Measurements from ENCODE around the gene WDR77.

The WDR77 gene

GRCh38 chr1:111468717-111469100 is 19.7 kb upstream of the WDR77 start:
- DNase-seq = no peak

GRCh38 chr1:111467865-111468716 is 19.0 kb upstream of the WDR77 start:
- no peak for DNase-seq

GRCh38 chr1:111466480-111466879 is 17.4 kb upstream of the WDR77 start:
- no peak for DNase-seq

- DNase-seq = no peak
These were observed 16.7 kb upstream of the WDR77 start for GRCh38 chr1:111465754-111466153.

GRCh38 chr1:111463029-111463683 is 14.1 kb upstream of the WDR77 start:
- DNase-seq = no peak

- DNase-seq = no peak
These were observed 13.4 kb upstream of the WDR77 start for GRCh38 chr1:111462370-111463028.

GRCh38 chr1:111461765-111462164 is 12.7 kb upstream of the WDR77 start:
- DNase-seq = no peak

- no peak for DNase-seq
These were observed 6.6 kb upstream of the WDR77 start for GRCh38 chr1:111455642-111456031.

GRCh38 chr1:111454859-111455641 is 6.0 kb upstream of the WDR77 start:
- DNase-seq = no peak

- DNase-seq = no peak
These were observed 4.7 kb upstream of the WDR77 start for GRCh38 chr1:111453706-111454105.

- DNase-seq = no peak
These were observed 3.5 kb upstream of the WDR77 start for GRCh38 chr1:111452581-111452980.

- DNase-seq = no peak
These were observed 1.1 kb upstream of the WDR77 start for GRCh38 chr1:111450185-111450584.

- no peak for DNase-seq
These were observed 604 bp upstream of the WDR77 start for GRCh38 chr1:111449703-111450017.

GRCh38 chr1:111448482-111448917 is 556 bp downstream of the WDR77 start:
- no peak for DNase-seq

GRCh38 chr1:111446967-111447892 is 1.8 kb downstream of the WDR77 start:
- no peak for DNase-seq

- DNase-seq = no peak
These were observed 2.5 kb downstream of the WDR77 start for GRCh38 chr1:111446546-111446945.

- no peak for DNase-seq
These were observed 5.0 kb downstream of the WDR77 start for GRCh38 chr1:111444031-111444430.

- DNase-seq = no peak
These were observed 6.6 kb downstream of the WDR77 start for GRCh38 chr1:111442457-111442856.

GRCh38 chr1:111441573-111442192 is 7.4 kb downstream of the WDR77 start:
- peak; percentile 76 for DNase-seq

- no peak for DNase-seq
These were observed 9.3 kb downstream of the WDR77 start for GRCh38 chr1:111439461-111440351.

GRCh38 chr1:111436726-111437125 is 12.3 kb downstream of the WDR77 start:
- DNase-seq = no peak

Data from islet precursor cell (in vitro differentiated cells).